GM06990 (cell line): ENCODE results near the gene AZIN2.
"Not testable (repeated sequence)": the region's sequence is repeated elsewhere in the genome, so short reads cannot be mapped to it uniquely, and the experiment has no call there.

Experiments
- DNase-seq: peaks from one replicate; pipeline ENCODE4 v3.0.0-alpha.2; 2011; ENCODE audit not compliant: insufficient read length; ENCODE audit errors: extremely low read depth
- H3K27me3 ChIP-seq: replicated peaks from 2 replicates; pipeline ENCODE4 v1.6.0; 2011; ENCODE audit warnings: low read length; ENCODE audit not compliant: control insufficient read depth, insufficient read depth
- H3K36me3 ChIP-seq: 2 replicates; pipeline ENCODE4 v1.5.1; 2011; ENCODE audit warnings: low read length; ENCODE audit not compliant: control insufficient read depth, insufficient read depth
- H3K4me3 ChIP-seq: replicated peaks from 2 replicates; pipeline ENCODE4 v1.5.1; 2011; ENCODE audit warnings: low read depth, mild to moderate bottlenecking, control low read depth, low read length
- TF ChIP-seq, protein P1 (sequence below): IDR thresholded peaks from 2 replicates; pipeline ENCODE4 v1.5.1; 2011; ENCODE audit warnings: low read length, control low read depth, mild to moderate bottlenecking, inconsistent platforms; ENCODE audit not compliant: insufficient read depth, poor library complexity, severe bottlenecking

Gene AZIN2

DNA sequence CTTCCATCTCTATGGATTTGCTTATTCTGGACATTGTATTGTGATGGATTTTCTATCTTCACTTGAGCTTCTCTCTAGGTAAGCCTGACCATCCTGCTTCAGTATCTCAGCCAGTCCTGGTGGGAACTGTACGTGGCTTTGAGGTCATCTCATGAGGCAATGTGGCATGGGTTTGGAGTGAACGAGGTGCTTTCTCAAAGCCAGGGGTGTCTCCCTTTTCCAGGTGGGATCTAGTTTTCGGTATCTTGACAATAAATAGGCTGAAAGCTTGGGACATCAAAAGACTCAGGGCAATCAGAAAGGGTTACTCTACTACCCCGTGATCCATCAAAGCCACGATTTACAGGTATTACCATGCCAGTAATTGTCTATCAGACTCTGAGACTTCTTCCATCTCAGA is 40.8 kb downstream of the AZIN2 start:
- no peaks in the 10 kb centered on the region; the same call in 1 of the 2 replicates for H3K36me3 ChIP-seq
- no peaks in the 10 kb centered on the region for H3K27me3 ChIP-seq
- DNase-seq, result no peak
- H3K4me3 ChIP-seq, result no peak overlapping the region
- TF ChIP-seq, protein P1, sequence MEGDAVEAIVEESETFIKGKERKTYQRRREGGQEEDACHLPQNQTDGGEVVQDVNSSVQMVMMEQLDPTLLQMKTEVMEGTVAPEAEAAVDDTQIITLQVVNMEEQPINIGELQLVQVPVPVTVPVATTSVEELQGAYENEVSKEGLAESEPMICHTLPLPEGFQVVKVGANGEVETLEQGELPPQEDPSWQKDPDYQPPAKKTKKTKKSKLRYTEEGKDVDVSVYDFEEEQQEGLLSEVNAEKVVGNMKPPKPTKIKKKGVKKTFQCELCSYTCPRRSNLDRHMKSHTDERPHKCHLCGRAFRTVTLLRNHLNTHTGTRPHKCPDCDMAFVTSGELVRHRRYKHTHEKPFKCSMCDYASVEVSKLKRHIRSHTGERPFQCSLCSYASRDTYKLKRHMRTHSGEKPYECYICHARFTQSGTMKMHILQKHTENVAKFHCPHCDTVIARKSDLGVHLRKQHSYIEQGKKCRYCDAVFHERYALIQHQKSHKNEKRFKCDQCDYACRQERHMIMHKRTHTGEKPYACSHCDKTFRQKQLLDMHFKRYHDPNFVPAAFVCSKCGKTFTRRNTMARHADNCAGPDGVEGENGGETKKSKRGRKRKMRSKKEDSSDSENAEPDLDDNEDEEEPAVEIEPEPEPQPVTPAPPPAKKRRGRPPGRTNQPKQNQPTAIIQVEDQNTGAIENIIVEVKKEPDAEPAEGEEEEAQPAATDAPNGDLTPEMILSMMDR, result no peak

DNA sequence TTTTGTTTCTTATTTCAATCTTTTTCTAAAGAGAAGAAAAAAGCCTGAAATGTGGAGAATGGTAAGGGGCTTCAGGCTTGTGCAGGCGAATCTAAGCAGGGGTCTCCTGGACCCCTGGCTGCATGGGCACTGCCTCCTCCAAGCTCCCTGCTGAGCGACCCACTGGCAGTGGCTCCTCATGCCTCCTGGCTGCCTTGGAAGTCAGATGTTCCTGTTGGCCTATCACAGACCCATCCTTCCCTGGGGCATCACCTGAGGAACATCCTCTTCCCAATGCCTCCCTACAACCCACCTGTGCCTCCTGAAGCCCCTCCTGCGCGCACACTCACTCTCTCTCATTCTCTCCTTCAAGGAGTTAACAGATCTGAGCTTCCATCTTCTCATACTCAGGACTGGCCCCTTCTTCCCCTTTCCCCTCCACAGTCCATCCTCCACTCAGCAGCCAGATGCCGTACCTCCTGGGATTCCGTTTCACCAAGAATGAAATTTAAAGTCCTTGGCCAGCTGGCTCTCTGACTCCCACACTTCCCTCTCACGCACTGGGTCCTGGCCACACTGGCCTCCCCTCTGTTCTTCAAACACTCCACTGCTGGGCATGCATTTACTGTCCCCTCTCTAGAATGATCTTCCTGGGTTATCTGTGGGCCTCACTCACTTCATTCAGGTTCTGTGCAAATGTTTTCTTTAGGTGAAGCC is 41.7 kb downstream of the AZIN2 start:
- TF ChIP-seq, protein P1, result no peak
- Histone ChIP-seq H3K27me3 (no peaks in the 10 kb centered on the region), H3K4me3 (no peak overlapping the region), H3K36me3 (no peaks in the 10 kb centered on the region; the same call in 1 of the 2 replicates)
- DNase-seq, result no peak

DNA sequence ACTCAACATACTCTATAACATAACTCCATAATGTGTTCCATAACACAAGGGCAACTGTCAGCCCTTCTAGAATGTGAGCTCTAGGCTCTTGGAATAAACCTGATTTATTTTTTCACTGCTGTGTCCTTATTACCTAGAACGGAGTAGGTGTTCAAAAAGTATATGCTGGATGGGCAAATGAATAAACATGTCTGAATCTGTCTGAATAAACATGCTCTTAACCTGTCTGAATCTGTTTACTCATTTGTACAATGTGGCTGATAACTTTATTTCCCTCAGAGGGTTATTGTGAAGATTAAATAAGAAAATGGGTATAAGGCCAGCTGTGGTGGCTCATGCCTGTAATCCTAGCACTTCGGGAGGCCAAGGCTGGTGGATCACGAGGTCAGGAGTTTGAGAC is 42.3 kb downstream of the AZIN2 start:
- Histone ChIP-seq H3K27me3 (no peaks in the 10 kb centered on the region), H3K4me3 (no peak overlapping the region), H3K36me3 (no peaks in the 10 kb centered on the region; the same call in 1 of the 2 replicates)
- TF ChIP-seq, protein P1, result no peak
- no peak for DNase-seq

DNA sequence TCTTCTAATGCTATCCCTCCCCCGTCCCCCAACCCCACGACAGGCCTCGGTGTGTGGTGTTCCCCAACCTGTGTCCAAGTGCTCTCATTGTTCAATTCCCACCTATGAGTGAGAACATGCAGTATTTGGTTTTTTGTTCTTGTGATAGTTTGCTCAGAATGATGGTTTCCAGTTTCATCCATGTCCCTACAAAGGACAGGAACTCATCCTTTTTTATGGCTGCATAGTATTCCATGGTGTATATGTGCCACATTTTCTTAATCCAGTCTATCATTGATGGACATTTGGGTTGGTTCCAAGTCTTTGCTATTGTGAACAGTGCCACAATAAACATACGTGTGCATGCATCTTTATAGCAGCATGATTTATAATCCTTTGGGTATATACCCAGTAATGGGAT is 43.7 kb downstream of the AZIN2 start:
- H3K27me3 ChIP-seq, DNase-seq, H3K36me3 ChIP-seq, H3K4me3 ChIP-seq: not testable (repeated sequence)

DNA sequence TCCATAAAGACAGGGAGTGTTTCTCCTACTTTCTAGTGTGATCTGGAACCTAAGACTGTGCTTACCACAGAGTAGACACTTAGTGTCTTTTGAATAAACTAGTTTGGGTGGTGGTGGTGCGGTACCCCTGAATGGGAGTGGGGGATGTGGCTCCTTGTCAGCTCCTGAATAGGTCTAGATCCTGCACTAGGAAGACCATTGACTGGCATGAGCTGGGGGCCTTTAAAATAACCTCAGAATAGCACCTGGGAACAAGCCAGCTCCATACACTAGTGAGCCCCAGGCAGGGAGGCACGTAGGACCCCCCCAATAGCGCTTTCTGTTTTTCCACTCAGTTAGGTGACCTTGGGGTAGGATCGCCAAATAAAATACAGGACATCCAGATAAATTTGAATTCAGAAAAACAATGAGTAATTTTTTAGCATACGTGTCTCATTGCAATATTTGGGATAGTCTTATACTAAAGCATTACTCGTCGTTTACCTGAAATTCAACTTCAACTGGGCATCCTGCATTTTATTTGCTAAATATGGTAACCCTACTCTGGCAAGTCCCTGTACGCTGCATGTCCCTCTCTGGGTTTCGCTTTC is 45.6 kb downstream of the AZIN2 start:
- H3K27me3 ChIP-seq, result no peaks in the 10 kb centered on the region
- peak overlapping the region; percentile 77 for H3K4me3 ChIP-seq
- no peaks in the 10 kb centered on the region; the same call in 1 of the 2 replicates for H3K36me3 ChIP-seq
- TF ChIP-seq, protein P1, result no peak
- DNase-seq, result no peak

DNA sequence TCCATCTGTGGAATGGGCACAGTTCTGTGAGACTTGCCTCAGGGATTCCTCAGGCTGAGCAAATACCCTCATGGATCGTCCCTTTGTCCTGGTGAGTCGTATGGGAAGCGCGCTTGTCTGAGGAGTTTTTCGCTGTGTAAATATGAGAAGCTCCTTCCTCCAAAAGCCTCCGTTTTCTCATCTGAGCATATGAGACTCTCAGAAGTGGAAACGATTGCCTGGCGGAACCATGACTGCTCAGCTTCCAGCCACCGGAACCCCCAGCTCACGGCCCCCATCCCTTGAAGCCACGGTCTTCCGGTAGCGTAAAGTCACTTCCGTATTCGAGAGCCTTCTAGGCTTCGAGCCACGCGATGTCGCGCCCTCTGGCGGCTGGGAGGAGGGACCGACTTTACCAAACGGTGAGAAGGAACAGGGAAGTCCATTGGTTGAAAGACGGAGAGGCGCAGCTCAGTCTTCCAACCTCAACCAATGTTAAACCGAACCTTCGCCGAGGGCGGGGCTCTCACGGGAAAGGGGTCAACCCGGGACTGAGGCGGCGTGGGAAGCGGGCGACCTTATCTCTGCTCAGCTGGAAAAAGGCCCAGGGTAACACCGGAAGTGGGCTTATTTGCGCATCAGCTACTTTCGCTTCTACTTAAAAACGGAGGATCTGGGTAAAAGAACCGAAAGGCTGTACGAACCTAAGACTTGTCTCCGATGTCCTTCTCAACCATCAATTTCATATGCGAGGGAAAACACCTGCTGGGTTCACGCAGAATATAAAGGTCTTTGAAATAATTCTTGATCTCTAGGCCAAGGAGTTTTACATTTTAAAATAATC is 46.3 kb downstream of the AZIN2 start:
- Histone ChIP-seq H3K27me3 (no peaks in the 10 kb centered on the region), H3K36me3 (no peaks in the 10 kb centered on the region; the same call in 1 of the 2 replicates), H3K4me3 (peak overlapping the region; percentile 77)
- TF ChIP-seq, protein P1, result peak; percentile 95
- peak; percentile 97 for DNase-seq
